Naive B cell (primary cell): ENCODE results near the gene APPL1. TPM values are rescaled to one million over a fixed set of nuclear protein-coding genes. Genes with fewer than 3 reads are reported as not detected.

ENCODE experiments used
- ATAC-seq, 2 donors: fragments of 150-1000 bp; cut with Tn5 transposase; 2 replicates each; pipeline ENCODE4 v1.10.0; 2021; ENCODE audit warnings: low read depth in 2 of 2, mild to moderate bottlenecking in 2 of 2, moderate library complexity in 2 of 2
- DNase-seq: peaks from one replicate; pipeline ENCODE4 v3.0.0; 2022
- H3K27ac Mint-ChIP-seq, 6 donors: one replicate each; pipeline ENCODE4 v1.8.0; 2020 to 2022; ENCODE audit warnings: mild to moderate bottlenecking in 6 of 6, mixed read lengths in 6 of 6, moderate library complexity in 5 of 6, inconsistent platforms in 2 of 6
- H3K27me3 Mint-ChIP-seq, 3 donors: one replicate each; pipeline ENCODE4 v1.8.0; 2021 to 2022; ENCODE audit warnings: mixed read lengths in 3 of 3, mild to moderate bottlenecking in 1 of 3
- H3K36me3 Mint-ChIP-seq, 2 donors: one replicate each; pipeline ENCODE4 v1.8.0; 2020 to 2022; ENCODE audit warnings: mixed read lengths in 2 of 2, inconsistent platforms in 1 of 2, mild to moderate bottlenecking in 1 of 2
- H3K4me1 Mint-ChIP-seq, 3 donors: one replicate each; pipeline ENCODE4 v1.8.0; 2020 to 2022; ENCODE audit warnings: mixed read lengths in 3 of 3, inconsistent platforms in 1 of 3, mild to moderate bottlenecking in 1 of 3, moderate library complexity in 1 of 3
- H3K4me3 Mint-ChIP-seq, 8 donors: one replicate each; pipeline ENCODE4 v1.8.0; 2020 to 2022; ENCODE audit warnings: mild to moderate bottlenecking in 8 of 8, mixed read lengths in 8 of 8, moderate library complexity in 8 of 8, inconsistent platforms in 2 of 8
- H3K9me3 Mint-ChIP-seq, 7 donors: one replicate each; pipeline ENCODE4 v1.8.0; 2020 to 2022; ENCODE audit warnings: mixed read lengths in 7 of 7, mild to moderate bottlenecking in 5 of 7, inconsistent platforms in 2 of 7, moderate library complexity in 1 of 7
- polyA plus RNA-seq, 6 donors: library from polyadenylated mRNA; unstranded; fragments of 300-500 nt; fragmentation: Illumina TruSeq; gene quantifications; one replicate each; pipeline ENCODE4 v1.2.3, GENCODE V29; 2021; ENCODE audit warnings: low read depth in 6 of 6

APPL1 gene
- polyA plus RNA-seq, 6 donors from 2014 or later, result 134 to 237 (median 180) TPM

- DNase-seq (peak; percentile 61), ATAC-seq (peak; percentile 92 to 93)
- Mint-ChIP-seq H3K27ac (peak overlapping the region; percentile 91 to 99 (median 98)), H3K27me3 (no peaks in the 10 kb centered on the region), H3K4me3 (peak overlapping the region; percentile 45 to 87 (median 78)), H3K36me3 (peaks cover 7 to 11% of the 10 kb centered on the region in 2 donors), H3K9me3 (no peaks in the 10 kb centered on the region), H3K4me1 (peaks cover 18 to 47% (median 42%) of the 10 kb centered on the region in 3 donors)
These were observed 7.4 kb downstream of the APPL1 start for GRCh38 chr3:57234613-57235575.

GRCh38 chr3:57244946-57245345, 17.4 kb downstream of the APPL1 start:
- no peaks in the 10 kb centered on the region for H3K27me3 Mint-ChIP-seq
- no peak for DNase-seq
- H3K27ac Mint-ChIP-seq, result peak overlapping the region in 3 of 6 donors; percentile 15 to 69 (median 53)
- H3K4me1 Mint-ChIP-seq, result peaks cover 0 to 6% (median 0%) of the 10 kb centered on the region in 3 donors
- no peaks in the 10 kb centered on the region for H3K9me3 Mint-ChIP-seq
- peaks cover 46 to 49% of the 10 kb centered on the region in 2 donors for H3K36me3 Mint-ChIP-seq
- no peak overlapping the region for H3K4me3 Mint-ChIP-seq
- ATAC-seq, result no peak

- no peak for ATAC-seq
- no peak overlapping the region for H3K4me3 Mint-ChIP-seq
- no peak for DNase-seq
- H3K27ac Mint-ChIP-seq, result peak overlapping the region in 5 of 6 donors; percentile 3 to 39 (median 21)
- peaks cover 0 to 1% (median 0%) of the 10 kb centered on the region in 3 donors for H3K4me1 Mint-ChIP-seq
- H3K27me3 Mint-ChIP-seq, result no peaks in the 10 kb centered on the region
- no peaks in the 10 kb centered on the region for H3K9me3 Mint-ChIP-seq
- peaks cover 17% of the 10 kb centered on the region in 2 donors for H3K36me3 Mint-ChIP-seq
These were observed 24.9 kb downstream of the APPL1 start for GRCh38 chr3:57252404-57252803.

- Mint-ChIP-seq H3K36me3 (peaks cover 19 to 35% of the 10 kb centered on the region in 2 donors), H3K4me3 (no peak overlapping the region), H3K9me3 (peaks cover 0 to 4% (median 0%) of the 10 kb centered on the region in 7 donors), H3K27me3 (no peaks in the 10 kb centered on the region), H3K4me1 (peaks cover 0 to 1% (median 0%) of the 10 kb centered on the region in 3 donors), H3K27ac (peak overlapping the region in 1 of 6 donors; percentile 17)
- ATAC-seq (no peak), DNase-seq (no peak)
These were observed 29.3 kb downstream of the APPL1 start for GRCh38 chr3:57256844-57257243.

- H3K27me3 Mint-ChIP-seq, result no peaks in the 10 kb centered on the region
- peaks cover 0 to 1% (median 0%) of the 10 kb centered on the region in 3 donors for H3K4me1 Mint-ChIP-seq
- no peak overlapping the region for H3K4me3 Mint-ChIP-seq
- DNase-seq (no peak), ATAC-seq (no peak)
- peaks cover 0 to 5% (median 2%) of the 10 kb centered on the region in 7 donors for H3K9me3 Mint-ChIP-seq
- peak overlapping the region in 1 of 6 donors; percentile 48 for H3K27ac Mint-ChIP-seq
- peaks cover 24 to 43% of the 10 kb centered on the region in 2 donors for H3K36me3 Mint-ChIP-seq
These were observed 30.1 kb downstream of the APPL1 start for GRCh38 chr3:57257678-57258077.

- no peaks in the 10 kb centered on the region for H3K27me3 Mint-ChIP-seq
- peaks cover 0 to 6% (median 4%) of the 10 kb centered on the region in 3 donors for H3K4me1 Mint-ChIP-seq
- H3K27ac Mint-ChIP-seq, result peak overlapping the region in 2 of 6 donors; percentile 0 to 2
- ATAC-seq, result no peak
- peaks cover 0 to 15% (median 5%) of the 10 kb centered on the region in 7 donors for H3K9me3 Mint-ChIP-seq
- peaks cover 56 to 67% of the 10 kb centered on the region in 2 donors for H3K36me3 Mint-ChIP-seq
- no peak overlapping the region for H3K4me3 Mint-ChIP-seq
- no peak for DNase-seq
These were observed 33.6 kb downstream of the APPL1 start for GRCh38 chr3:57261119-57261518.

- H3K4me1 Mint-ChIP-seq, result peaks cover 0 to 12% (median 12%) of the 10 kb centered on the region in 3 donors
- H3K9me3 Mint-ChIP-seq, result peaks cover 0 to 15% (median 5%) of the 10 kb centered on the region in 7 donors
- DNase-seq, result no peak
- H3K4me3 Mint-ChIP-seq, result no peak overlapping the region
- ATAC-seq, result no peak
- H3K27ac Mint-ChIP-seq, result peak overlapping the region in 2 of 6 donors; percentile 67 to 82
- H3K36me3 Mint-ChIP-seq, result peaks cover 64 to 74% of the 10 kb centered on the region in 2 donors
- no peaks in the 10 kb centered on the region for H3K27me3 Mint-ChIP-seq
These were observed 34.4 kb downstream of the APPL1 start for GRCh38 chr3:57261929-57262328.

- Mint-ChIP-seq H3K27ac (peak overlapping the region in 1 of 6 donors; percentile 3), H3K4me3 (no peak overlapping the region), H3K36me3 (peaks cover 42 to 56% of the 10 kb centered on the region in 2 donors), H3K9me3 (peaks cover 0 to 7% (median 2%) of the 10 kb centered on the region in 7 donors), H3K27me3 (no peaks in the 10 kb centered on the region), H3K4me1 (peaks cover 0 to 12% (median 12%) of the 10 kb centered on the region in 3 donors)
- DNase-seq (no peak), ATAC-seq (no peak)
These were observed 40.9 kb downstream of the APPL1 start for GRCh38 chr3:57268416-57268815.

- no peaks in the 10 kb centered on the region for H3K27me3 Mint-ChIP-seq
- ATAC-seq, result no peak
- H3K4me3 Mint-ChIP-seq, result no peak overlapping the region
- H3K4me1 Mint-ChIP-seq, result no peaks in the 10 kb centered on the region
- peaks cover 0 to 5% (median 2%) of the 10 kb centered on the region in 7 donors for H3K9me3 Mint-ChIP-seq
- no peak overlapping the region for H3K27ac Mint-ChIP-seq
- DNase-seq, result no peak
- H3K36me3 Mint-ChIP-seq, result peaks cover 7 to 8% of the 10 kb centered on the region in 2 donors
These were observed 47.3 kb downstream of the APPL1 start for GRCh38 chr3:57274845-57275244.

- Mint-ChIP-seq H3K9me3 (peaks cover 0 to 5% (median 3%) of the 10 kb centered on the region in 7 donors), H3K4me3 (no peak overlapping the region), H3K27ac (no peak overlapping the region), H3K4me1 (no peaks in the 10 kb centered on the region), H3K36me3 (peaks cover 7 to 8% of the 10 kb centered on the region in 2 donors), H3K27me3 (no peaks in the 10 kb centered on the region)
- no peak for ATAC-seq
- DNase-seq, result no peak
These were observed 47.9 kb downstream of the APPL1 start for GRCh38 chr3:57275393-57275792.

- no peak overlapping the region for H3K4me3 Mint-ChIP-seq
- H3K4me1 Mint-ChIP-seq, result no peaks in the 10 kb centered on the region
- no peaks in the 10 kb centered on the region for H3K27me3 Mint-ChIP-seq
- peak overlapping the region in 1 of 6 donors; percentile 72 for H3K27ac Mint-ChIP-seq
- H3K36me3 Mint-ChIP-seq, result no peaks in the 10 kb centered on the region
- ATAC-seq (no peak), DNase-seq (no peak)
- peaks cover 0 to 5% (median 4%) of the 10 kb centered on the region in 7 donors for H3K9me3 Mint-ChIP-seq
These were observed 50.7 kb downstream of the APPL1 start for GRCh38 chr3:57278237-57278636.

GRCh38 chr3:57279685-57280084, 52.2 kb downstream of the APPL1 start:
- no peak overlapping the region for H3K4me3 Mint-ChIP-seq

GRCh38 chr3:57281715-57282114, 54.2 kb downstream of the APPL1 start:
- Mint-ChIP-seq H3K36me3 (no peaks in the 10 kb centered on the region), H3K27ac (no peak overlapping the region), H3K4me3 (no peak overlapping the region), H3K27me3 (no peaks in the 10 kb centered on the region), H3K9me3 (peaks cover 0 to 5% (median 4%) of the 10 kb centered on the region in 7 donors), H3K4me1 (no peaks in the 10 kb centered on the region)
- DNase-seq, result no peak
- no peak for ATAC-seq

More at GRCh38 chr3:57279685-57280084, 52.2 kb downstream of the APPL1 start:
- H3K9me3 Mint-ChIP-seq, result peaks cover 0 to 5% (median 4%) of the 10 kb centered on the region in 7 donors
- no peaks in the 10 kb centered on the region for H3K27me3 Mint-ChIP-seq
- no peaks in the 10 kb centered on the region for H3K4me1 Mint-ChIP-seq
- no peak overlapping the region for H3K27ac Mint-ChIP-seq
- H3K36me3 Mint-ChIP-seq, result no peaks in the 10 kb centered on the region
- DNase-seq, result no peak
- ATAC-seq, result no peak
